ENCODE measurements around the gene SCN1B. TPM values are rescaled to one million over a fixed set of nuclear protein-coding genes. Genes with fewer than 3 reads are reported as not detected.

Gene SCN1B
- total RNA-seq, 1 experiment from 2014 or later, result 4.0 TPM

DNA sequence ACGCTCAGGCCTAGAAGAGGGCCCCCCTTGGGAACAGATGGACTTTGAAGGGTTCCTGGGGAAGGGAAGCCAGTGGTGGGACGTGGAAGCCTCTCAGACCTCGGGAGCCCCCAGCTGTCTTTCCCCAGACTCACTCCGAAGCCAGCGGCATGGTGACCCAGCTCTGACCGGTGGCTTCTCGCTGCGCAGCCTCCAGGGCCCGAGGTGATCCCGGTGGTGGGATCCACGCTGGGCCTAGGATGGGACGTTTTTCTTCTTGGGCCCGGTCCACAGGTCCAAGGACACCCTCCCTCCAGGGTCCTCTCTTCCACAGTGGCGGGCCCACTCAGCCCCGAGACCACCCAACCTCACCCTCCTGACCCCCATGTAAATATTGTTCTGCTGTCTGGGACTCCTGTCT is 35.9 kb downstream of the SCN1B start:
- Histone ChIP-seq H3K27ac (no peak overlapping the region), H3K9me3 (replicated peaks) (0 out of 2 replicates have a peak, but pooled peaks cover 12% of the 10 kb centered on the region), H3K36me3 (no peaks in the 10 kb centered on the region), H3K27me3 (replicated peaks) (no peaks in the 10 kb centered on the region), H3K4me3 (no peak overlapping the region), H3K4me1 (replicated peaks) (no peaks in the 10 kb centered on the region)
- DNase-seq (ENCODE audit: low read depth in 1 of 2, low spot score in 2 of 2), result no peak

DNA sequence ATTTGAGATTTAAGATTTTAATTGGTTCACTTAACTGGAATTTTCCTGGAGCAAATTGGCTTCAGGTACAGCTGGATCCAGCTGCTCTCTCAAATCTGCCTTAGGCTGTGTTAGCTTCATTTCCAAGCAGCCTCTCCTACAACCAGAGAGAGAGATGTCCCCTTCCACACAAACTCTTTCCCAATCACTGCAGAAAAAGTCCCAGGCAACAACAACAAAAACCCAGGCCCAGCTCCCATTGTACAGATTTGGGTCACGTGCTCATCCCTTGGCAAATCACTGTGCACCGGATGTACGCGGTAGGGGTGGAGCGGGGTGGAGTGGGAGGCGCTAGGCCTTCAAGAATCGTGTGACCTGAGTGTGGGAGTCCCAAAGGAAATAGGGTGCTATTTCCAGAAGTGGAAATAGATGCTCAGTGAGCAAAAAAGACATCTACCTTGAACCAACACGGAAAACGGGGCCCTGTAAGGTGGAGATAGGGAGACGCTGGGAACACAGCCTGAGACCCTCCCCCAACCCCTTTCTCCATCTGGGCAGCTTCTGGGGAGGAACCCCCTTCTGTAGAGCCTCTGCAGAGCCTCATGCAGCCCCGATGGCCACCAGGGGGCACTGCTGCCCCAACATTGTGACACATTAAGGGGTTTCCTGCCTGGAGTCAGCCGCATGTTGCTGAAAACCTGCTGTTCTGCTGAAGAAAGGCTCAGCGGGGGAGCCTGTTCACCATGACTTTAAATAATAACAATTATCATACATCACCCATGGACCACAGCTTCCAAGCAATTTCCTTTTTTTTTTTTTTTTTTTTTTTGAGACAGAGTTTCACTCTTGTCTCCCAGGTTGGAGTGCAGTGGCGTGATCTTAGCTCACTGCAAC is 36.7 kb downstream of the SCN1B start:
- no peak overlapping the region for H3K27ac ChIP-seq
- H3K27me3 ChIP-seq (replicated peaks), result no peaks in the 10 kb centered on the region
- H3K4me3 ChIP-seq, result no peak overlapping the region
- H3K4me1 ChIP-seq (replicated peaks), result no peaks in the 10 kb centered on the region
- 0 out of 2 replicates have a peak, but pooled peaks cover 12% of the 10 kb centered on the region for H3K9me3 ChIP-seq (replicated peaks)
- peak; percentile 78 to 87 for DNase-seq (ENCODE audit: low read depth in 1 of 2, low spot score in 2 of 2)
- H3K36me3 ChIP-seq, result no peaks in the 10 kb centered on the region

DNA sequence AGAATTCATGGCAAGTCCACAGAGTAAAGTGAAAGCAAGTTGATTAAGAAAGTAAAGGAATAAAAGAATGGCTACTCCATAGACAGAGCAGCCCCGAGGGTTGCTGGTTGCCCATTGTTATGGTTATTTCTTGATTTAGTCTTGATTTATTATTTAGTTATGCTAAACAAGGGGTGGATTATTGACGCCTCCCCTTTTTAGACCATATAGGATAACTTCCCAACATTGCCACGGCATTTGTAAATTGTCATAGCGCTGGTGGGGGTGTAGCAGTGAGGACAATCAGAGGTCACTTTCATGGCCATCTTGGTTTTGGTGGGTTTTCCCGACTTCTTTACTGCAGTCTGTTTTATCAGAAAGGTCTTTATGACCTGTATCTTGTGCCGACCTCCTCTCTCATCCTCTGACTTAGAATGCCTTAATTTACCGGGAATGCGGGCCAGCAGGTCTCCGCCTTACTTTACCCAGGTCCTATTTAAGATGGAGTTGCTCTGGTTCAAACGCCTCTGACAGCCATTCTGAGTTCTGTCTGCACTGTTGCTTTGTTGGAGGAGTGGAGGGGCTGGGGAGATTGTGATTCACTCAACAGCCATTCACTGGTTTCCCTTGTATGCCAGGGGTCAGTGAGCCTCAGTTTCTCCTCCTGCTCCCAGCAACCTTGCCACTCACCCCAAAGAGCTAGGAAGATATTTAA is 38.8 kb downstream of the SCN1B start:
- H3K36me3 ChIP-seq, result no peaks in the 10 kb centered on the region
- H3K27ac ChIP-seq, result no peak overlapping the region
- 0 out of 2 replicates have a peak, but pooled peaks cover 12% of the 10 kb centered on the region for H3K9me3 ChIP-seq (replicated peaks)
- no peaks in the 10 kb centered on the region for H3K4me1 ChIP-seq (replicated peaks)
- no peak for DNase-seq (ENCODE audit: low read depth in 1 of 2, low spot score in 2 of 2)
- no peaks in the 10 kb centered on the region for H3K27me3 ChIP-seq (replicated peaks)
- H3K4me3 ChIP-seq, result no peak overlapping the region

DNA sequence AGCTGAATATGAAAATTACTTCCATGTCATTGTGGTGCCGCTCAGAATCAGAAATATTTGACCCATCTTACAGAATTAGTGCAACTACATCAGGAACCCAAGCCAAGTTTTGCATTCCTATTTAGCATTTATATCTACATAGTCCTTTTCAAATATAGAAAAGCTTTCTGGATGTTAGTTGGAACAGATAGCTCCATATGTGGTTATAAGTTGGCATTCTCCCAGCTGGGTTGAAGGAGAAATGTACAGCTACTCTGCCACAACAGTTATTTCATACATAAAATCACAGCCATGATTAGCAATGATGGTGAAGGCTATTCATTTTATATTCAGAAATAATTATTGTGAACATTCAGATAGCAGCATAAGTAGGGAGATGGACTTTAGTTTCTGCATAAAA is 39.4 kb downstream of the SCN1B start:
- H3K36me3 ChIP-seq, result no peaks in the 10 kb centered on the region
- 0 out of 2 replicates have a peak, but pooled peaks cover 12% of the 10 kb centered on the region for H3K9me3 ChIP-seq (replicated peaks)
- H3K27me3 ChIP-seq (replicated peaks), result no peaks in the 10 kb centered on the region
- no peak overlapping the region for H3K4me3 ChIP-seq
- H3K27ac ChIP-seq, result no peak overlapping the region
- H3K4me1 ChIP-seq (replicated peaks), result no peaks in the 10 kb centered on the region
- DNase-seq (ENCODE audit: low read depth in 1 of 2, low spot score in 2 of 2), result no peak

DNA sequence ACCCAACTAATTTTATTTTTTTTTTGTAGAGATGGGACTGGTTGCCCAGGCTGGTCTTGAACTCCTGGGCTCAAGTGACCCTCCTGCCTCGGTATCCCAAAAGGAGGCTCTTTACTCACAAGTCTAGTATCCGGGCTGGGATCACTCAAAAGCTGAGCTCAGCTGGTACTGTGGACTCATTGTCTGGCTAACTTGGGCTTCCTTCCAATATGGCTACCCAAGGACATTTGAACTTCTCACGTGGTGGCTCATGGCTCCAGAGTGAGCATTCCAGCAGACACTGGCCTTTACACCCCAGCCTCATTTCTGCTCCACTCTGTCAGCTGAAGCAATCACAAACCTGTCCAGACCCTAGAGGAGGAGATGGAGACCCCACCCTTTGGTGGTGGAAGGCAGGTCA is 40.2 kb downstream of the SCN1B start:
- no peak for DNase-seq (ENCODE audit: low read depth in 1 of 2, low spot score in 2 of 2)
- Histone ChIP-seq H3K4me3 (no peak overlapping the region), H3K36me3 (no peaks in the 10 kb centered on the region), H3K27ac (no peak overlapping the region), H3K9me3 (replicated peaks) (0 out of 2 replicates have a peak, but pooled peaks cover 12% of the 10 kb centered on the region), H3K4me1 (replicated peaks) (no peaks in the 10 kb centered on the region), H3K27me3 (replicated peaks) (no peaks in the 10 kb centered on the region)

DNA sequence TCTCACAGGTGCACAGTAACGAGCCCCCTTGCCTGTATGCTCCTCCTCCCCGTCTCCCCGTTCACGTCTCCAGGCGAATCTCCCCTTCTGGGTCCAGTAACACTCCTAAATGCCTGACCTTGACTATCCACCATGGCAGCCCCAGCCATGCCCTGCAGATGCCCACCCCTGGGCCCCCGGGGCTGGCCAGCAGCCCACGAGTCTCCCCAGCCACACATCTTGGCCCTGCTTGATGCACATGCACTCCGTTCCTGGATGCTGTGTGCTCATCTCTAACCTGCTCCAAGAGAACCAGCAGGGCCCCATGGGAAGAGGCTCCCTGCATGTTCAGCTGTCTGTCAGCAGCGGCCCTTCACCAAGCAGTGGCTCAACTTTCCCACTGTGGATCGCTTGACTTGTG is 43.2 kb downstream of the SCN1B start:
- no peaks in the 10 kb centered on the region for H3K4me1 ChIP-seq (replicated peaks)
- H3K9me3 ChIP-seq (replicated peaks), result 0 out of 2 replicates have a peak, but pooled peaks cover 12% of the 10 kb centered on the region
- H3K4me3 ChIP-seq, result no peak overlapping the region
- no peaks in the 10 kb centered on the region for H3K36me3 ChIP-seq
- H3K27me3 ChIP-seq (replicated peaks), result no peaks in the 10 kb centered on the region
- no peak for DNase-seq (ENCODE audit: low read depth in 1 of 2, low spot score in 2 of 2)
- no peak overlapping the region for H3K27ac ChIP-seq

DNA sequence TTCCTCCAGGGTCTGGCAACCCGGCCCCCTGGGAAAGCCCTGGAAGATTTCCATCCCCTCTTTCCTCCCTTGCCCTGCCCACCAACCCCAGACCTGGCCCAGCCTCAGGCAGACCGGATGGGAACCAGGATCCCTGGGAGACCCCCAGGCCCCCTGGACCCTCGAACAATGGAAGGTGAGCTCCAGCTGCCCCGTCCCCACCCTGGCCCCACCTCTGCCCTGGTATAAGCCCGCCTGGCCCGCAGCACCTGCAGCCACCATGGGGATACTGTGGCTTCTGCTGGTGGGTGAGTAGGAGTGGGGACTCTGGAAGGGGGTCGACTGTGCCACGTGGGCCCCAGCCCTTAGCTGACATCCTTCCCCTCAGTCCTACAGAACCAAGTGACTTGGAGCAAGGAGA is 43.7 kb downstream of the SCN1B start:
- H3K27ac ChIP-seq, result no peak overlapping the region
- DNase-seq (ENCODE audit: low read depth in 1 of 2, low spot score in 2 of 2), result no peak
- no peaks in the 10 kb centered on the region for H3K36me3 ChIP-seq
- H3K27me3 ChIP-seq (replicated peaks), result no peaks in the 10 kb centered on the region
- H3K9me3 ChIP-seq (replicated peaks), result 0 out of 2 replicates have a peak, but pooled peaks cover 12% of the 10 kb centered on the region
- no peak overlapping the region for H3K4me3 ChIP-seq
- H3K4me1 ChIP-seq (replicated peaks), result no peaks in the 10 kb centered on the region

DNA sequence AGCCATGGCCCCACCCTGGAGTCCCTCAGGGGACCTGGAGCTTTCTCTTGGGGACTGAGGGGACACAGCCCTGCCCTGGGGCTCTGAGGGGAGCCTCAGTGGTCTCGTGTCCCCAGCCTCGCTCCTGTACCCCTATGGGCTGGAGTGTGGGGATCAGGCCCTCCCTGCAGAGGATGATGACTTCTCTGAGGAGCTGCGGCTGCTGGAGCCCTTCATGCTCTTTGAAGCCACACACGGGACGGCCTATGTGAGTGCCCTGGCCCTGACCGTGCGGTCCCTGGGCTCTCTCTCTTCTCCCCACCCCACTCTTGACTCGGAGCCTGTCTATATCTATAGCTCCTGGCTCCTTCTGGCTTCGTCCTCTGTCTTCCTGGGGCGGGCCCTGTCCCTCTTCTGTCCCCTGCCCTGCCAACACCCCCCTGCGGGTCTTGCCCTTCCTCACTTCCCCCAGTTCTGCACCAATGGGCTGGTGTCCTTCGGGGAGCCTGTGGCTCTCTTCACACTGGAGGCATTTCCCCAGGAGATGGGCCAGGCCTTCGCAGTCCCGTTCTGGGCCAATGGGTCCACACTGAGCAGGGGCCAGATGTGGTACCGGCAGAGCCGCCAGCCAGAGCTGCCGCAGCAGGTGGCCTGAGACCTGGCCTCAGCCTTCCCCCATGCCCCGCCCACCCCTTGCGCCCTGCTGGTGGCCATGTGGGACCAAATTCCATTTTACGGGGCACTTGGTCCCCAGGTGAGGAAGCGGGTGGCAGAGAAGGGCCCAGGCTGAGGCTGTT is 44.3 kb downstream of the SCN1B start:
- no peak overlapping the region for H3K27ac ChIP-seq
- no peaks in the 10 kb centered on the region for H3K4me1 ChIP-seq (replicated peaks)
- 0 out of 2 replicates have a peak, but pooled peaks cover 11% of the 10 kb centered on the region for H3K9me3 ChIP-seq (replicated peaks)
- no peaks in the 10 kb centered on the region for H3K36me3 ChIP-seq
- DNase-seq (ENCODE audit: low read depth in 1 of 2, low spot score in 2 of 2), result no peak
- no peak overlapping the region for H3K4me3 ChIP-seq
- no peaks in the 10 kb centered on the region for H3K27me3 ChIP-seq (replicated peaks)

DNA sequence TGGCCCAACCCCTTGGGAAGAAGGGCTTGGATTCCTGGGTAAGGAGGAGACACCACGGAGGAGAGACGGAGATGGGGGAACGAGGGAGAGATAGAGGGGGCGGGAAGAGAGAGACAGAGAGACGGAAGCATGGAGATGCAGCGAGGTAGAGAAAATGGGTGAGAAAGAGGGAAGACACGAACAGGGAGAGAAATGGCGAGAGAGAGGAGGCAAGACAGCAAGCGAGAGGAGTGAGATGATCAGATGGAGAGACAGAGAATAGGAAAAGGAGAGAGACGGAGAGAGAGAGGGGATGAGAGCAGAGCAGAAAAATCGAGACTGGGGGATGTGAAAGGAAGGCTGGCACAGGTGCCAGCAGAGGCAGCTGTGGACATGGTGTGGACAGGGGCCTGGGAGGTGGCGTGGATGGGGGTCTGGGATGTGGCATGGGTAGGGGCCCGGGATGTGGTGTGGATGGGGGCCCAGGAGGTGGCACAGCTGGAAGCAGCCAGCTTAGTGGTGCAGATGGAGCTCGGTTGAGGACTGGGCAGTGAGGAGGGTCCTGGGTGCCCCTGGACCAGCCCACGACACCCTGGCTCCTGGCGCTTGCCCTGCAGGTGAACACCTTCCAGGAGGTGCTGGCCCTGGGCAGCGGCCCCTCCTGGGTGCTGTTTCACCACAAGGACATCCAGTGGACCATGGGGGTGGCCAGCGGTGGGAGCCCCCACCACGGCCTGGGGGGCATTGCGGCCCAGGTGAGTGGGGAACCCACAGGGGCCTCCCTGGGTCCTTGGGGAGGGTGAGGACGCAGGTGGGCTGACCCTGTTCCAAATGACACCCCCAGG is 45.1 kb downstream of the SCN1B start:
- Histone ChIP-seq H3K4me3 (no peak overlapping the region), H3K36me3 (no peaks in the 10 kb centered on the region), H3K4me1 (replicated peaks) (no peaks in the 10 kb centered on the region), H3K9me3 (replicated peaks) (0 out of 2 replicates have a peak, but pooled peaks cover 3% of the 10 kb centered on the region), H3K27ac (no peak overlapping the region), H3K27me3 (replicated peaks) (no peaks in the 10 kb centered on the region)
- no peak for DNase-seq (ENCODE audit: low read depth in 1 of 2, low spot score in 2 of 2)

DNA sequence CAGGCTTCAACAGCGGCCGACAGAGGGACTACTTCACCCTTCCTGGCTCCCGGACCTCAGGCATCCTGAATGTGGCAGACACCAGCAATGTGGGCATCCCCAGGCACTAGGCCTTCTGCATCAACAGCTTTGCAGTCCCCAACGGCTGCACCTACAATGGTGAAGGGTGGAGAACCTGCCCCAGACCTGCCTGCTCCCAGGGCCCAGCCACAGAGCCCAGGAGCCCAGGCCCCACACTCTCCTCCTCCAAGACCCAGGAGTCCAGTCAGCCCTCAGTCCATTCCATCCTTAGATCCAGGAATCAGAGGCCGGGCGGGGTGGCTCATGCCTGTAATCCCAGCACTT is 45.7 kb downstream of the SCN1B start:
- Histone ChIP-seq H3K4me3 (no peak overlapping the region), H3K27me3 (replicated peaks) (no peaks in the 10 kb centered on the region), H3K27ac (no peak overlapping the region), H3K9me3 (replicated peaks) (no peaks in the 10 kb centered on the region), H3K4me1 (replicated peaks) (no peaks in the 10 kb centered on the region), H3K36me3 (no peaks in the 10 kb centered on the region)
- DNase-seq (ENCODE audit: low read depth in 1 of 2, low spot score in 2 of 2), result no peak

DNA sequence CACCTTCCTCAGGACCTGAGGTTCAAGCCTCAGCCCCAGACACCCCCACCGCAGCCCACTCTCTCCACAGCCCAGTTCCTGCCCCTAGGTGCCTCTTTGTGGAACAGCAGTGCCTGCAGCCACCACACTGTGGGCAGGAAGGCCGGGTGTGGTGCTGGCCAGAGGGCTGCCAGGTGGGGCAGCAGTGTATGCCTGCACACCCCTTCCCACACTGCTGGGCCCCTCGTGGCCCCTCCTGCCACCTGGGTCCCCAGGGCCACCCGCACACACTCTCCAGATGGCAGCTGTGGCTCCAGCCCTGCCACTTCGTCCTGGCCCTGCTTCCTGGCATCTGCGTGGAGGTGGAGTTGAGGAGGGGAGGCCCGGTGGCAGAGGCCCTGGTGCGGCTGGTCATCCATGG is 46.4 kb downstream of the SCN1B start:
- no peaks in the 10 kb centered on the region for H3K9me3 ChIP-seq (replicated peaks)
- H3K36me3 ChIP-seq, result no peaks in the 10 kb centered on the region
- H3K4me1 ChIP-seq (replicated peaks), result no peaks in the 10 kb centered on the region
- H3K27ac ChIP-seq, result no peak overlapping the region
- H3K4me3 ChIP-seq, result no peak overlapping the region
- no peaks in the 10 kb centered on the region for H3K27me3 ChIP-seq (replicated peaks)
- DNase-seq (ENCODE audit: low read depth in 1 of 2, low spot score in 2 of 2), result no peak

DNA sequence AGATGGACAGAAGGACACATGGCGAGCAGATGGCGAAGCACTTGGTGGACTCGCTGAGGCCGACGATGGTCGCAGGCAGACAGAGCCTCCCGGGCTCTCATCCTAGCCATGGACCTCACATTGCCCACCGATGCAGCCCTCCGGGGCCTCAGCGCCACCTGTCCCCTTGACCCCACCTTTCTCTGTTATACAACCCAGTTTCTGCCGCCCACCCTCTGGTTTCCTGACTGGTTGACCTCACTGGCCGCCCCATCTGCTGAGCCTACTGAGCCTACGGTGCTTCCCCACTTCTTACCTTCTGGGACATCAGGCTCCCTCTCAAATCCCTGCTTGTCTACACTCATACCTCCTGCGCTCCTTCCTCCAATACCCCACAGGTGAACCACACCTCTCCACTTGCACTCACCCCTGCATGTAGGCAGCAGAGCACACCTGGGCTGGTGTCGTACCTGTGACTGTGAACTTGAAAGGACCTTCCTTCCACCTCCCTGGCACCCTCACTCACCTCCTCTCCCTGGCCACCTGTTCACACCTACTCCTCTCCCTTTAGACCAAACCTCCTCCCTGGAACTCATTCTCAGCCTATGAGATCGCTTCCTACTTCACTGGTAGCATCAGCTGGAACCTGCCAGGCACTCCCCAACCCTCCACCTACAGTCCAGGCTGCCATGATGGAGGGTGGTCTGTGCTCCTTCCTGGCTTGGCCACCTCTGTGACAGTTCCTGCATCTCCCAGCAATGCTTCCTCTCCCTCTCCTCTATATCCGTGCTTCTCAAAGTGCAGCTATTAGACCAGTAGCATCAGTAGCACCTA is 47.3 kb downstream of the SCN1B start:
- H3K9me3 ChIP-seq (replicated peaks), result peaks cover 3% of the 10 kb centered on the region
- no peak overlapping the region for H3K4me3 ChIP-seq
- H3K27me3 ChIP-seq (replicated peaks), result no peaks in the 10 kb centered on the region
- no peaks in the 10 kb centered on the region for H3K4me1 ChIP-seq (replicated peaks)
- no peak for DNase-seq (ENCODE audit: low read depth in 1 of 2, low spot score in 2 of 2)
- H3K36me3 ChIP-seq, result no peaks in the 10 kb centered on the region; the same call in 1 of the 2 replicates
- H3K27ac ChIP-seq, result no peak overlapping the region
